Islet precursor cell (in vitro differentiated cells): ENCODE data around the gene DUSP23.

Source experiments
- DNase-seq: peaks from one replicate; pipeline ENCODE4 v3.0.0-alpha.2; 2018

The DUSP23 gene

DNA sequence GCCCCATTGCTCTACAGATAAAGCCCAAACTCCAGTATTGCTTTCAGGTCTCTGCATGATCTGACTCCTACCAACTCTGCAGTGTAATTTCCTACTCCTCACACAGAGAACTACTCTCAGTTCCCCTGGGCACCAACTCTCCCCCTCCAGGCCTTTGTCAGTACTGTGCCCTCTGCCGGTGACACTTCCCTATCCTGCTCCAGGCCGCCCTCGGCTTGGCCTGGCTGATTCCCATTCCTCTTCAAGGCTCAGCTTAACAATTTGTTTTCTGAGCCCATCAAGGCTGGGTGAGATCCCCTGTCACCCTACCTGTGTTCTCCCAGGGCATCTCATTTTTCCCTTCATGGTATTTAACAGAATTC lies 48.5 kb downstream of the DUSP23 start:
- peak; percentile 83 for DNase-seq

DNA sequence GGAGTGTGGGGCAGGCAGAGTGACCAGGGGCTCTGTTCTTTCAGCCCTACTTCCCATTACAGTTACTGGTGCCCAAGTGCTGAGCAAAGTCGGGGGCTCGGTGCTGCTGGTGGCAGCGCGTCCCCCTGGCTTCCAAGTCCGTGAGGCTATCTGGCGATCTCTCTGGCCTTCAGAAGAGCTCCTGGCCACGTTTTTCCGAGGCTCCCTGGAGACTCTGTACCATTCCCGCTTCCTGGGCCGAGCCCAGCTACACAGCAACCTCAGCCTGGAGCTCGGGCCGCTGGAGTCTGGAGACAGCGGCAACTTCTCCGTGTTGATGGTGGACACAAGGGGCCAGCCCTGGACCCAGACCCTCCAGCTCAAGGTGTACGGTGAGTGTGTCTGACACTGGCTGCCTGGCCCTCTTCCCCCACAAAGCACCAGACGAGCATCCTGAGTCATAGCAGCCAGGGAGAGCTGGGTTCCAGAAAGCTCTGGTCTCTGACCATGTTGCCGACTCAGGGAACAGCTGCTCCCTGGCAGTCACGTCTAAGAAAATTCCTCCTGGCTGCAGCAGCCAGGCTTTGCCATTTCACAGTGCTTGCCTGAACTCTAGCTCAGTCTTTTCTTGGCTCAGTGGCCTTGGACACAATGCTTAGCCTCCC lies 49.2 kb downstream of the DUSP23 start:
- DNase-seq: peak; percentile 88

DNA sequence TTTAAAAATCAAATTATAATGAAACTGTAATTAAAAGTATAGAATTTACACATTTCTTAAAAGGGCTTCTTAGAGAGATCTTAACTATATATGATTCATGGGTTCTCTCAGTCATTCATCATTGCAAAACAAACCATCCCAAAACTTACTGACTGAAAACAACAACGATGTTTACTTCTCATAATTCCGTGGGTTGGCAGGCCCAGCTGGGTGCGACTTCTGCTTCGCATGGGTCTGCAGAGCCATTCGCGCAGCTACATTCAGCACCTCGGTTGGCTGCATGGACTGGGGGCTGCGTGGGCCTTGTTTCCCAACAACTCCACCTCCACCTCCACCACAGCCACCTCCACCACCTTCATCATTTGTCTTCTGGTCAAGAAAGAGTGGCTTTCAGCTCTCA lies 50.0 kb downstream of the DUSP23 start:
- no peak for DNase-seq

DNA sequence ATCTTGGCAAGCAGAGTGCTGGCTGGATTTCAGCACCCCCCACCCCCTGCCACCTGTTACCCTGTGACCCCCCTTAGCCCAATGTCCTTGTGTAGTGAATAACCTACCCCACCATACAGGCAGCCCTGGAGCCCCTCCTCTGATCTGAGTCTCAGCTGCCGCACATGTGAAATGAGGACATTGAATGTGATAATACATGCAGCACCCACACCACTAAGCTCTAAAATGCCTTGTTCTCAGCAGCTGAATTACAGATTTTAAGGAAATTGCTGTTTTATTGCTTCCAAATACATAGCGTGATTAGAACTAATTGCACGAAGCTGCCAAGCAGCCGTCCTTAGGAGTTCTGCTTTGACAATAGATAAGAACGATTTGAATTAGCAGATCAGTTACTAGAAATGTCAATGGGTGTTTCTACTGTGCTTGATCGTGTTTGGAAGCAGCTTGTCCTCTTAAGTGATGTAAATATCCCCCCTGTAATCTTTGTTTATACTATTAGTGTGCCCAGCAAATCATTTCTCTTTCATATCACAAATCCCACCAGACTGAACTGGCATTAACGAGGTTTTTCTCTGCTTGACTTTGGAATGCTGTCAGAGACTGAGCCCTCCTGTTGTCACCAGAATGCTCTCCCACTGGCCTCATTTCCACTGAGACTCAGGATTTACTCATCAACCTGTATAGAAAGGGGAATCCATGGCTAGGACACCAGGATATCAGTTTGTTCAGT lies 50.8 kb downstream of the DUSP23 start:
- no peak for DNase-seq
